ENCODE results near the gene SHLD1. TPM values are rescaled to one million over a fixed set of nuclear protein-coding genes. Genes with fewer than 3 reads are reported as not detected.

The SHLD1 gene
- total RNA-seq, 1 experiment from 2014 or later: 5.9 TPM

- POLR2A ChIA-PET (ENCODE audit: unreplicated experiment): no interaction called here
- Histone ChIP-seq H3K36me3 (ENCODE audit: low read depth) (no peaks in the 10 kb centered on the region), H3K9me3 (ENCODE audit: insufficient read depth, low read depth) (no peaks in the 10 kb centered on the region), H3K79me2 (ENCODE audit: low read depth) (no peaks in the 10 kb centered on the region), H2AFZ (no peak overlapping the region), H3K27me3 (ENCODE audit: insufficient read depth, low read depth) (no peaks in the 10 kb centered on the region), H3K4me3 (no peak overlapping the region), H3K9me2 (ENCODE audit: insufficient read depth) (no peaks in the 10 kb centered on the region), H3K4me2 (no peak overlapping the region), H3F3A (ENCODE audit: insufficient read depth, low read depth) (no peaks in the 10 kb centered on the region), H3K4me1 (replicated peaks; ENCODE audit: insufficient read depth) (peaks cover 6% of the 10 kb centered on the region; the same call in 1 of the 2 replicates), H3K27ac (no peak overlapping the region), H4K20me1 (ENCODE audit: insufficient read depth) (no peaks in the 10 kb centered on the region)
- no TSS peak for BruUV-seq (replicated peaks)
- DNase-seq: no peak
- TF ChIP-seq EZH2 (IDR thresholded peaks at IDR 0.05; ENCODE audit: low read depth) (no peak), CTCF (conservative IDR thresholded peaks at IDR 0.05) (no peak)
- CTCF ChIA-PET: interaction anchor here (0.6 kb wide), 1 partner anchor 55 kb away, joined by 5 read pairs; no protein-coding TSS in a partner anchor
- intact Hi-C loops (cut with micrococcal nuclease; ENCODE audit: unreplicated experiment): no loop called here
Observed at GRCh38 chr20:5741089-5741488, 9.1 kb upstream of the SHLD1 start.

GRCh38 chr20:5742041-5742440 lies 8.2 kb upstream of the SHLD1 start:
- Histone ChIP-seq H2AFZ (no peak overlapping the region), H3K9me2 (ENCODE audit: insufficient read depth) (no peaks in the 10 kb centered on the region), H3K27ac (no peak overlapping the region), H3K4me2 (no peak overlapping the region), H4K20me1 (ENCODE audit: insufficient read depth) (no peaks in the 10 kb centered on the region), H3K27me3 (ENCODE audit: insufficient read depth, low read depth) (no peaks in the 10 kb centered on the region), H3K4me3 (no peak overlapping the region), H3F3A (ENCODE audit: insufficient read depth, low read depth) (no peaks in the 10 kb centered on the region; the same call in 1 of the 2 replicates), H3K4me1 (replicated peaks; ENCODE audit: insufficient read depth) (peaks cover 6% of the 10 kb centered on the region; the same call in 1 of the 2 replicates), H3K36me3 (ENCODE audit: low read depth) (no peaks in the 10 kb centered on the region), H3K9me3 (ENCODE audit: insufficient read depth, low read depth) (no peaks in the 10 kb centered on the region), H3K79me2 (ENCODE audit: low read depth) (no peaks in the 10 kb centered on the region)
- intact Hi-C loops (cut with micrococcal nuclease; ENCODE audit: unreplicated experiment): no loop called here
- CTCF ChIA-PET: no interaction called here
- DNase-seq: no peak
- BruUV-seq (replicated peaks): no TSS peak
- TF ChIP-seq EZH2 (IDR thresholded peaks at IDR 0.05; ENCODE audit: low read depth): no peak
- TF ChIP-seq CTCF (conservative IDR thresholded peaks at IDR 0.05): no peak
- POLR2A ChIA-PET (ENCODE audit: unreplicated experiment): no interaction called here

GRCh38 chr20:5745416-5746030 lies 4.7 kb upstream of the SHLD1 start:
- no peaks in the 10 kb centered on the region for H3K9me2 ChIP-seq (ENCODE audit: insufficient read depth)
- TF ChIP-seq CTCF (conservative IDR thresholded peaks at IDR 0.05) (no peak), EZH2 (IDR thresholded peaks at IDR 0.05; ENCODE audit: low read depth) (no peak)
- no peaks in the 10 kb centered on the region; the same call in 1 of the 2 replicates for H3F3A ChIP-seq (ENCODE audit: insufficient read depth, low read depth)
- no peak overlapping the region for H3K4me3 ChIP-seq
- no TSS peak for BruUV-seq (replicated peaks)
- H3K27ac ChIP-seq: no peak overlapping the region
- H3K79me2 ChIP-seq (ENCODE audit: low read depth): no peaks in the 10 kb centered on the region
- POLR2A ChIA-PET (ENCODE audit: unreplicated experiment): no interaction called here
- H3K36me3 ChIP-seq (ENCODE audit: low read depth): no peaks in the 10 kb centered on the region
- H3K9me3 ChIP-seq (ENCODE audit: insufficient read depth, low read depth): no peaks in the 10 kb centered on the region
- DNase-seq: no peak
- H3K27me3 ChIP-seq (ENCODE audit: insufficient read depth, low read depth): no peaks in the 10 kb centered on the region
- H4K20me1 ChIP-seq (ENCODE audit: insufficient read depth): no peaks in the 10 kb centered on the region
- no peak overlapping the region for H3K4me2 ChIP-seq
- intact Hi-C loops (cut with micrococcal nuclease; ENCODE audit: unreplicated experiment): no loop called here
- CTCF ChIA-PET: no interaction called here
- H3K4me1 ChIP-seq (replicated peaks; ENCODE audit: insufficient read depth): 0 out of 2 replicates have a peak, but pooled peaks cover 4% of the 10 kb centered on the region
- no peak overlapping the region for H2AFZ ChIP-seq

All from PC-9 (cell line).